ENCODE results near the gene CRYBG2. TPM values are rescaled to one million over a fixed set of nuclear protein-coding genes. Genes with fewer than 3 reads are reported as not detected.

Gene CRYBG2
- polyA plus RNA-seq, 1 donor (not counting 4 experiments of a cell fraction or from before 2014, with no cell fraction given), result 7.9 TPM

GRCh38 chr1:26318338-26319064 is 35.4 kb downstream of the CRYBG2 start:
- dilution Hi-C loops (cut with MboI; ENCODE audit: extremely low pct_ligation_motif_present, low sequenced_read_pairs), result no loop called here
- no peak for FAIRE-seq
- no peak overlapping the region for H2AFZ ChIP-seq (ENCODE audit: control insufficient read depth, low read length)

GRCh38 chr1:26317612-26318337 is 36.2 kb downstream of the CRYBG2 start, which contains the start of gene CD52:
Gene CD52, plus strand, starts transcription at chr1:26317958. Its CDS starts 60 bp downstream, at chr1:26318018.
- no peak within 1 kb of the TSS for H3K27ac ChIP-seq (ENCODE audit: control insufficient read depth, insufficient read depth, low read length)
- dilution Hi-C loops (cut with MboI; ENCODE audit: extremely low pct_ligation_motif_present, low sequenced_read_pairs), result no loop called here
- DNase-seq (ENCODE audit: low read depth, low spot score) (no peak), FAIRE-seq (no peak)
- H4K20me1 ChIP-seq (ENCODE audit: control insufficient read depth, extremely low read depth, insufficient read depth, low read length), result no peaks in the 10 kb centered on the region
- H3K4me1 ChIP-seq (ENCODE audit: control insufficient read depth, extremely low read depth, insufficient read depth, low read length), result peaks cover 7% of the 10 kb centered on the region
- no peak within 1 kb of the TSS for H2AFZ ChIP-seq (ENCODE audit: control insufficient read depth, low read length)
- TF ChIP-seq CTCF (optimal IDR thresholded peaks at IDR 0.05 in 1 of 3, IDR thresholded peaks at IDR 0.05 in 1 of 3, conservative IDR thresholded peaks at IDR 0.05 in 1 of 3; ENCODE audit: extremely low read depth in 1 of 3, insufficient read depth in 2 of 3, low read length in 3 of 3) (no peak), EZH2 (IDR thresholded peaks at IDR 0.05; ENCODE audit: low read length) (no peak)
- H3K4me3 ChIP-seq (ENCODE audit: control insufficient read depth in 2 of 3, extremely low read depth in 1 of 3, insufficient read depth in 2 of 3, low read depth in 1 of 3, low read length in 3 of 3), result no peak within 1 kb of the TSS
- H3K36me3 ChIP-seq (ENCODE audit: control insufficient read depth in 2 of 2, extremely low read depth in 1 of 2, insufficient read depth in 2 of 2, low read length in 2 of 2), result peaks cover 0 to 9% of the 10 kb centered on the region in 2 experiments
- H3K79me2 ChIP-seq (ENCODE audit: control insufficient read depth, insufficient read depth, low read length), result no peaks in the 10 kb centered on the region
- H3K4me2 ChIP-seq (ENCODE audit: control insufficient read depth, extremely low read depth, insufficient read depth, low read depth, low read length), result no peak within 1 kb of the TSS
- H3K27me3 ChIP-seq (ENCODE audit: control insufficient read depth, extremely low read depth, insufficient read depth, low read length), result no peaks in the 10 kb centered on the region
- H3K9me1 ChIP-seq (ENCODE audit: control insufficient read depth, extremely low read depth, insufficient read depth, low read length), result no peaks in the 10 kb centered on the region
- no peaks in the 10 kb centered on the region for H3K9me3 ChIP-seq (ENCODE audit: control insufficient read depth, low read depth, low read length)
- no peak within 1 kb of the TSS for H3K9ac ChIP-seq (ENCODE audit: control insufficient read depth, extremely low read depth, insufficient read depth, low read length)

More at GRCh38 chr1:26318338-26319064, 35.4 kb downstream of the CRYBG2 start:
- no peak for DNase-seq (ENCODE audit: low read depth, low spot score)
- Histone ChIP-seq H3K9me1 (ENCODE audit: control insufficient read depth, extremely low read depth, insufficient read depth, low read length) (no peaks in the 10 kb centered on the region), H3K4me1 (ENCODE audit: control insufficient read depth, extremely low read depth, insufficient read depth, low read length) (peaks cover 7% of the 10 kb centered on the region), H3K27me3 (ENCODE audit: control insufficient read depth, extremely low read depth, insufficient read depth, low read length) (no peaks in the 10 kb centered on the region), H4K20me1 (ENCODE audit: control insufficient read depth, extremely low read depth, insufficient read depth, low read length) (no peaks in the 10 kb centered on the region), H3K79me2 (ENCODE audit: control insufficient read depth, insufficient read depth, low read length) (no peaks in the 10 kb centered on the region), H3K4me2 (ENCODE audit: control insufficient read depth, extremely low read depth, insufficient read depth, low read depth, low read length) (no peak overlapping the region), H3K27ac (ENCODE audit: control insufficient read depth, insufficient read depth, low read length) (no peak overlapping the region), H3K4me3 (ENCODE audit: control insufficient read depth in 2 of 3, extremely low read depth in 1 of 3, insufficient read depth in 2 of 3, low read depth in 1 of 3, low read length in 3 of 3) (no peak overlapping the region), H3K9ac (ENCODE audit: control insufficient read depth, extremely low read depth, insufficient read depth, low read length) (no peak overlapping the region), H3K9me3 (ENCODE audit: control insufficient read depth, low read depth, low read length) (no peaks in the 10 kb centered on the region), H3K36me3 (ENCODE audit: control insufficient read depth in 2 of 2, extremely low read depth in 1 of 2, insufficient read depth in 2 of 2, low read length in 2 of 2) (peaks cover 0 to 10% of the 10 kb centered on the region in 2 experiments)
- TF ChIP-seq EZH2 (IDR thresholded peaks at IDR 0.05; ENCODE audit: low read length) (no peak), CTCF (optimal IDR thresholded peaks at IDR 0.05 in 1 of 3, IDR thresholded peaks at IDR 0.05 in 1 of 3, conservative IDR thresholded peaks at IDR 0.05 in 1 of 3; ENCODE audit: extremely low read depth in 1 of 3, insufficient read depth in 2 of 3, low read length in 3 of 3) (no peak)
